Large intestine (tissue), 3 donors: ENCODE measurements around the gene INPP5A. TPM values are rescaled to one million over a fixed set of nuclear protein-coding genes. Genes with fewer than 3 reads are reported as not detected.

Experiments used
- DNase-seq, 2 donors: peaks; one replicate each; pipeline versions ENCODE4 v3.0.0 to v3.0.0-alpha.2; 2013
- H3K27ac ChIP-seq: one replicate; pipeline ENCODE4 v1.5.1; 2013; ENCODE audit warnings: low read length
- H3K27me3 ChIP-seq: 2 replicates; pipeline ENCODE4 v1.6.1; 2013; ENCODE audit warnings: low read length; ENCODE audit not compliant: control insufficient read depth, insufficient read depth
- H3K36me3 ChIP-seq: 2 replicates; pipeline ENCODE4 v1.6.1; 2013; ENCODE audit warnings: low read length; ENCODE audit not compliant: control insufficient read depth, insufficient read depth
- H3K4me1 ChIP-seq: one replicate; pipeline ENCODE4 v1.6.1; 2013; ENCODE audit warnings: low read length; ENCODE audit not compliant: control insufficient read depth, insufficient read depth
- H3K4me3 ChIP-seq: one replicate; pipeline ENCODE4 v1.5.1; 2013; ENCODE audit warnings: low read length
- H3K9me3 ChIP-seq: one replicate; pipeline ENCODE4 v1.6.1; 2013; ENCODE audit warnings: mild to moderate bottlenecking, low read depth, low read length, moderate library complexity; ENCODE audit not compliant: control insufficient read depth
- WGBS: methylation state at CpG from one replicate; pipeline ENCODE4 v1.1.5; 2013; ENCODE audit warnings: low lambda C conversion rate; ENCODE audit not compliant: insufficient coverage; 5-methylcytosine and 5-hydroxymethylcytosine counted together
- polyA plus RNA-seq: library from polyadenylated mRNA; unstranded; fragments of 120-200 nt; gene quantifications from one replicate; pipeline ENCODE4 v1.2.1, GENCODE V29; 2013

The INPP5A gene
- polyA plus RNA-seq, 1 donor: 25.3 TPM

DNA sequence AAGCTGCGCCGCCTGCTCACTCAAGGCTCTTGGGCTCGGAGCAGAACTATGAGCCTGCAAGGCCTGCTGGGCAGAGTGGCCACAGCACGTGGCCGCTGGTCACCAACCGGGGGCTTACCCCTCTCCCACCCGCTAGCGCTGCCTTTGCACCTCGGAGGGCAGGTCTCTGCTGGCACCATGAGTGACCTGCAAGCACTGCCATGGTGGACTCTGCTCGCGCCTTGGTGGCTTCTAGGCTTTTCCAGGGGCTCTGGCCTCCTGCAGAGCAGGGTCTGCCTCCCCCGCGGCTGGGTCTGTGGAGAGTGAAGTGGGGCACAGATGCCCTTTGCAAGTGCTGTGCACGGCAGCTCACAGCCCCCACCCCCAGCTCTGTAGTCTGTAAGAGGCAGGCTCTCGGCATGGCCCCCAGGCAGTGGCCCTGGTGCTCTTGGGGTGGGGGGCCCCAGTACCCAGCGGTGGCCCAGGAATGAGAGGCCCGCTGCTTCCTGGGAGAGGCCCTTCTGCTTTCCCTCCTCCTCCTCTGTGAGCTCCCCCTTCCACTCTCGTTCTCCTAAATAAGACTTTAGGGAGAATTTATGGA, 119.6 kb downstream of the INPP5A start:
- no CpG with 5 or more reads among the region's 18 CpGs for WGBS
- Histone ChIP-seq H3K4me3 (no peak overlapping the region), H3K4me1 (no peaks in the 10 kb centered on the region), H3K36me3 (peaks cover 29% of the 10 kb centered on the region), H3K27me3 (no peaks in the 10 kb centered on the region), H3K9me3 (peaks cover 3% of the 10 kb centered on the region), H3K27ac (no peak overlapping the region)
- no peak for DNase-seq

DNA sequence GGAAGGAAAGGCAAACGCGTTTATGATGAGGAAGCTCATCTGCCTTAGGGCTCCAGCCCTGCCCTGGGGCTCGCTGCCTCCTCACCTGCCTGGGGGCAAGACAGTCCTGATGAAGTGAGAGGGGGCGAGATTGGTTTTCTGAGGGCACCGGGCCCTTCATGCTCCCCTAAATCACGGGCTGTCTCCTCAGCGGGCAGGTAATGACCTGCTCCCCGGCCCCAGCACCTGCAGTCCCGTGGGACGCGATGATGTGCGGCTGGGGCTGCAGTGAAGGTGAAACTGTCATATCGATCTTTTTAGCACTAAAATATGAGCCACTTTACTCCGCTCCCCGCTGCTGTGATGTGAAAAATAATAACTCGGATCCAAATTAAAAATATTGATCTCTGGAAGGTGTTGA, 120.2 kb downstream of the INPP5A start:
- Histone ChIP-seq H3K9me3 (peaks cover 3% of the 10 kb centered on the region), H3K27ac (no peak overlapping the region), H3K4me3 (no peak overlapping the region), H3K36me3 (peaks cover 23% of the 10 kb centered on the region), H3K27me3 (no peaks in the 10 kb centered on the region), H3K4me1 (no peaks in the 10 kb centered on the region)
- WGBS: 90% methylated on average over 3 of the region's 16 CpGs
- no peak for DNase-seq

- H3K27me3 ChIP-seq: no peaks in the 10 kb centered on the region
- no peak overlapping the region for H3K4me3 ChIP-seq
- no peak overlapping the region for H3K27ac ChIP-seq
- peaks cover 23% of the 10 kb centered on the region for H3K36me3 ChIP-seq
- no peak for DNase-seq
- H3K4me1 ChIP-seq: no peaks in the 10 kb centered on the region
- H3K9me3 ChIP-seq: peaks cover 3% of the 10 kb centered on the region
- WGBS: 90% methylated on average over 2 of the region's 30 CpGs
Observed at GRCh38 chr10:132658546-132659205, 121.1 kb downstream of the INPP5A start.

DNA sequence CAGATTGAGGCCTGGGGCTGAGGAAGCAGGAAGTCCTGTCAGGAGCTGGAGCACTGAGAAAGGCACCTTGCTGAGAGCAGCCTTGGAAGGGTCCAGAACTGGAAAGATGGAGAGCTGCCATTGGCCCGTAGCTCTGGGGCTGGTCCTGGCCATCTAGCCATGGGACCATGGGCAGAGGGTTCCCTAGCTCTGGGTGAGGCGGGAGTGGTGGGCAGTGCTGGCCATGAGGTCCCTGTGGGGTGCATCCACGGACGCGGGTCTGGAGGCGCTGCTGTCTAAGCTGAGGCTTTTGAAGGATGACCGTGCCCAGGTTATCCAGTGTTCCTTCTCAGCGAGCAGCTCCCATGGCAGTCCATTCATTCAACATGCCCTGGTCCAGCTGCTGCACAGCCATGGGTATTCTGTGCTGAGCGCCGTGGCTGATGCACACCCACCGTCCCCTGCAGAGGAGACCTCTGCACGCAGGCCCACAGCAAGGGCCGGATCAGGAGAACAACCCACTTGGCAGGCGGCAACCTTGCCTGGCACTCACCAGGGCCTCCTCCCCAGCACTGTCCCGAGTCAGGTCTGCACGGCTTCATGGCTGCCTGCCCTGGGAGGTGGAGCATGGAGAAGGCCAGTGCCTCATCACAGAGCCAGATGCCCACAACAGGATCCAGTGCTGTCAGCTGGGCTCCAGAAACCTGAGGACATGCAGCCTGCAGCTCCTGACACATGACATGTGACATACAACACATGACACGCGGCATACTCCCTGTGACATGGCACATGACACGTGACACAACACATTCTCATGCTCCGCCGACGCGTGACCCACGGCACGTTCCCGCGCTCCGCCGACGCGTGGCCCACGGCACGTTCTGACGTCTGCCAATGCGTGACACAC, 121.9 kb downstream of the INPP5A start:
- DNase-seq: no peak
- Histone ChIP-seq H3K36me3 (peaks cover 25% of the 10 kb centered on the region), H3K4me1 (no peaks in the 10 kb centered on the region), H3K27ac (no peak overlapping the region), H3K9me3 (peaks cover 3% of the 10 kb centered on the region), H3K27me3 (no peaks in the 10 kb centered on the region), H3K4me3 (no peak overlapping the region)
- WGBS: 90% methylated on average over 10 of the region's 35 CpGs

DNA sequence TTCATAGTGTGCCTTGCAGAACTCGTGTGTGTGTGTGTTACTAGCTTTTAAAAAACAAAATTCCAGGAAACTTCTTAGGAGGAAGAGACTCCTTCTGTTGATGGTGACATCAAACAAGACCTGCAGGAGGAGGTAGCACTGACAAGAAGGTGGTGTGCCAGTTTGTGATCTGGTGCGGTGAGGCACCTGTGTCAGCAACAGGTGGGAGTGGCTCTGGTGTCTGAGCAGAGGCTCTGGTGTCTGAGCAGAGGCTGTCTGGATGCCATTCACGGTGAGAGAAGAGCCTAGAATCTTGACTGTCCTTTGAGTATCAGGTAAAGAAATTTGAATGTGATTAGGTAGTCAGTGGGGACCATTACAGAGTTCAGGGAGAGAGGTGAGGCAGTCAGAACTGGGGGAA, 122.8 kb downstream of the INPP5A start:
- H3K4me1 ChIP-seq: no peaks in the 10 kb centered on the region
- DNase-seq: no peak
- peaks cover 21% of the 10 kb centered on the region for H3K36me3 ChIP-seq
- H3K4me3 ChIP-seq: no peak overlapping the region
- no peak overlapping the region for H3K27ac ChIP-seq
- no CpG with 5 or more reads among the region's 3 CpGs for WGBS
- no peaks in the 10 kb centered on the region for H3K27me3 ChIP-seq
- H3K9me3 ChIP-seq: peaks cover 3% of the 10 kb centered on the region

GRCh38 chr10:132662186-132662920, 124.8 kb downstream of the INPP5A start:
- Histone ChIP-seq H3K4me1 (no peaks in the 10 kb centered on the region), H3K27ac (no peak overlapping the region), H3K9me3 (peaks cover 3% of the 10 kb centered on the region), H3K27me3 (no peaks in the 10 kb centered on the region), H3K4me3 (no peak overlapping the region), H3K36me3 (peaks cover 15% of the 10 kb centered on the region)
- DNase-seq: no peak
- 70% methylated on average over 2 of the region's 19 CpGs for WGBS

GRCh38 chr10:132663666-132664365, 126.2 kb downstream of the INPP5A start:
- Histone ChIP-seq H3K27me3 (no peaks in the 10 kb centered on the region), H3K4me1 (no peaks in the 10 kb centered on the region), H3K27ac (no peak overlapping the region), H3K36me3 (peaks cover 15% of the 10 kb centered on the region), H3K9me3 (peaks cover 3% of the 10 kb centered on the region), H3K4me3 (no peak overlapping the region)
- no peak for DNase-seq
- WGBS: no CpG with 5 or more reads among the region's 29 CpGs

DNA sequence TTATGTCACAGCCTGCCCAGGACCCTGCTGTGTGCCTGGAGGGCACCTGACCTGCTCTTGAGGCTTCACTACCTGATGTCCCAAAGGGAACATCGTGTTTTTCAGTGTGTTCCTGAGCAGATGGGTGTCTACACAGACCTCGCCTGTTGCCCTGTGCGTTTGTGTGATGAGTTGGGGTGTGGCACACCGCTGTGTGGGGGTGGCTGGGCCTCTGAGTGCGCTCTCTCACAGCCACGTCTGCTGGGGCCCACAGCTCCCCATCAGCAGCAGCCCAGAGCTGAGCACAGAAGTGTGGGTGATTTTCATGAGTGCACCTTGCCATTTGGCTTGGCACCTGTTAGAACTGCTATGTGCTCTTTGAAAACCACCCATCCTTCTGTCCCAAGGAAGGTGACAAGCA, 126.8 kb downstream of the INPP5A start:
- Histone ChIP-seq H3K27ac (no peak overlapping the region), H3K4me3 (no peak overlapping the region), H3K27me3 (no peaks in the 10 kb centered on the region), H3K9me3 (peaks cover 3% of the 10 kb centered on the region), H3K4me1 (no peaks in the 10 kb centered on the region), H3K36me3 (peaks cover 15% of the 10 kb centered on the region)
- no CpG with 5 or more reads among the region's 6 CpGs for WGBS
- DNase-seq: no peak

GRCh38 chr10:132664883-132665282, 127.3 kb downstream of the INPP5A start:
- 100% methylated on average over 1 of the region's 16 CpGs for WGBS
- no peak for DNase-seq

More at GRCh38 chr10:132664883-132665282, 127.3 kb downstream of the INPP5A start:
- Histone ChIP-seq H3K27me3 (no peaks in the 10 kb centered on the region), H3K9me3 (peaks cover 1% of the 10 kb centered on the region), H3K4me3 (no peak overlapping the region), H3K4me1 (no peaks in the 10 kb centered on the region), H3K27ac (no peak overlapping the region), H3K36me3 (peaks cover 11% of the 10 kb centered on the region)
